HG03095 (cell line): ENCODE measurements around the gene RECK.

Experiments used
- ATAC-seq: cut with Tn5 transposase; IDR thresholded peaks from one replicate; pipeline ENCODE4 v1.9.1; 2021; ENCODE audit warnings: moderate library complexity; ENCODE audit not compliant: unreplicated experiment

The RECK gene

DNA sequence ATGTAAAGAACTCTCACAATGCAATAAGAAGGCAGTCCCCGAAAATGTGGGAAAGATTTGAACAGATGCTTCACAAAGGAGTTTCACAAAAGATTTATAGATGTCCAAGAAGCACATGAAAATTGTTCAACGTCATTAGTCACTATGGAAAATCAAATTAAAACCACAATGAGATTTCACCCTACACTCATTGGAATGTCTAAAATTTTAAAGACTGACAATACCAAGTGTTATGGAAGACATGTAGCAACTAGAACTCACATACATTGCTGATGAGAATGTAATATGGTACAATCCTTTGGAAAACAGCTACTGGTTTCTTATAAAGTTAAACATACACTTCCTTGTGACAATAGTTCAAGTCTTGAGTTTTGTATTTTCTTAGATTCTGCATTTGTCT lies 11.0 kb upstream of the RECK start:
- no peak for ATAC-seq

DNA sequence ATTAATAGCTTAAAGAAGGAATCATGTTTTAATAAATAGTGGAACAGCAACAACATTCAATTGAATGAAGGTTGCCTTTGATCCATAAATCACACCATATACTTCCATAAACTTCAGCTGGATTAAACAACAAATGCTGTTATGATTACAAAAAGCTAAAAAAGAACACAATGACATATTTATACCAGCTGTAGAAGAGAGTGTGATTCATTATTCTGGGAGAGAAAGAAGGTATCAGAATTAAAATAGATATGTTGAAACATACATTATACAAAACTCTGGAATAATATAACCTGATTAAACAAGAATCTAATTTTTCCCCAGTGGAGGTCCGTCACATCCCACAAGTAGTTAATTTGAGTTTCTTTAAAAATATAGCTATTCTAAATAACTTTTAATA lies 7.5 kb upstream of the RECK start:
- ATAC-seq = no peak

GRCh38 chr9:36029765-36030528 lies 6.8 kb upstream of the RECK start:
- ATAC-seq = no peak

DNA sequence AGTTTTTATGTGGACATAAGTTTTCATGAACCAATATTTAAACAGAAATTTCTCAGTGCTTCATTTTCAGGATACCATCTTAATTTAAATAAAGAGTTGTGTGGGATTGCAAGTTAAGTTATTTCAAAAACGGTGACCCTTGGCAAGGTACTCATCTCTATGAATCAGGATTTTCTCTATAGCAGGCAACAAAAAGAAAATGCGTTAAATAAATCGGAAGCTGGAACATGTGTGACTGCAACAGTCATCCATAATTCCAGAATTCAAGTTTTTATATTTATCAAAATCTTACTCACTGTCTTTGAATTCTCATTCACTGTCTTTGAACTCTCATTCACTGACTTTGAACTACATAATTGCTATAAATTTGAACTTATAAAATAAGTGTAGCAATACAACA lies 5.8 kb upstream of the RECK start:
- no peak for ATAC-seq

DNA sequence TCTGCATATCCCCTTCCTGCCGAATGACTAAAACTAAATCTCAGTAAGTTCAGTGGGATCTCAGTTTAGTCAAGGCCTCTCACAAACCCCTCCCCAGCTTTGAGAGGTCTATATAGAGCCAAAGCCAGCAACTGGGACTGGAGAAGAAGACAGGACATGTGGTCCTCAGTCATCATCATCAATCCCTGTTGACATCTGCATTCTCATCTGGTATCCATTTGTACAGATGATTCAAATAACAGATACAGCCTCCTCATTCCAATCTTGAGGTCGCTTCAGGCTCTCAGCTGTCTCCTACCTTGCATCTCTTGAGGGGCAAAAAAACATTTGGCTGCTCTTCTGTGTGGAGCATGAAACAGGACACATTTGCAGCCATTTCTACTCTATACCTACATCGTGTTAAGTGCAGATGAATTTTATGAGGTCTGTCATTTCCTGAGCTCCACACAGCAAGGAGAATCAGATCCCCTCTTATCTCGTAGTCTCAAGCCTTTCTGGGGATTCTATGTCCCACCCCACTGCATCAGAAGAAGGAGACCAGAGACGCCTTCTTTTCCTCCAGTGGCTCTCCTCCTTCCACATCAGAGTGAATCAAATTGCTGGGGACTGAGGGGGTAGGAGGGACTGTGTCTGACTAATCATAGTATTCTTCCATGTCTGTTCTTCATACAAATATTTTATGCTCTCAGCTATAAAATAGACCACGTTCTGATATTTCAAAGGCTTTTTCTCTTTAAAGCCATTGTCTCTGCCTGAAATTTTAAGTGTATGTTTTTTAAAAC lies 4.7 kb upstream of the RECK start:
- ATAC-seq = no peak

- ATAC-seq = no peak
These were observed 2.9 kb upstream of the RECK start for GRCh38 chr9:36033788-36034187.

- no peak for ATAC-seq
These were observed 2.5 kb upstream of the RECK start for GRCh38 chr9:36034234-36034633.

GRCh38 chr9:36035006-36035405 lies 1.7 kb upstream of the RECK start:
- no peak for ATAC-seq

- no peak for ATAC-seq
These were observed 397 bp upstream of the RECK start for GRCh38 chr9:36036253-36036779.

- peak; percentile 6 for ATAC-seq
These were observed 923 bp downstream of the RECK start for GRCh38 chr9:36037549-36038122.

- no peak for ATAC-seq
These were observed 2.4 kb downstream of the RECK start for GRCh38 chr9:36039121-36039520.

DNA sequence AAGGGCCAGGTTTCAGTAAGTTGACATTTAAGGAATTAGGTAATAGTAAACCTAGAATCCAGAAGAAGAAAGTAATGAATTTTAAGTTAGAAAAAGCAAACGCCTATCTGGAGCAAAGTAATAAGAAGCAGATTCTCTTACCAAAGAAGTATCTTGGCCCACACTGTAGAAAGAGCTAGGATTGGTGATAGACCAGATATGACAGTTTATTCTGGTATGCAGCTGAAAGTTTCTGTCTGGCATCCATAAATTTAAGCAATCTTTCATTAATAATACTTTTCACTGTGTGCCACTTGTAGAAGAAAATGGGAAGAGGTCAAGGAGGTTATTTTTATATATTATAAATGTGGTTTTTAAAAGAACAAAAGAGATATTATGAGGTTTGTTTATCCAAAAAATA lies 3.0 kb downstream of the RECK start:
- no peak for ATAC-seq

- ATAC-seq = no peak
These were observed 3.7 kb downstream of the RECK start for GRCh38 chr9:36040271-36040925.

DNA sequence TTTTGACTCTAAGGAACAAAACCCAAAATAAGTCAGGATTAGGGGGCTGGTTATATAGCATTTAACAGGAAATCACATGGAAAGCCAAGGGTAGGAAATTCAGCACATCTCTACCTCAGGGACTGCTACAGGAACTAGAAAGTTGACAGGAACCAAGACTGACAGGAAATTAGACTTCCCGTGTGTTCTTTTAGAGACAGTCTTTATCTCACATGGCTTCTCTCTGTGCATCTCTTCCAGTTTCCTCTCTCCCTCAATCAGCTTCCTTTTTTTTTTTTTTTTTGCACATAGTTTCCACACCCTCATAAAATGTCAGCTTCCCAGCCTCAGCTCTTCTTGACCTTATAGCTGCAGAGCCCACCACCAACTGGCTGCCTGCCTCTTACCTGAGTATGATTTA lies 4.8 kb downstream of the RECK start:
- ATAC-seq = no peak

DNA sequence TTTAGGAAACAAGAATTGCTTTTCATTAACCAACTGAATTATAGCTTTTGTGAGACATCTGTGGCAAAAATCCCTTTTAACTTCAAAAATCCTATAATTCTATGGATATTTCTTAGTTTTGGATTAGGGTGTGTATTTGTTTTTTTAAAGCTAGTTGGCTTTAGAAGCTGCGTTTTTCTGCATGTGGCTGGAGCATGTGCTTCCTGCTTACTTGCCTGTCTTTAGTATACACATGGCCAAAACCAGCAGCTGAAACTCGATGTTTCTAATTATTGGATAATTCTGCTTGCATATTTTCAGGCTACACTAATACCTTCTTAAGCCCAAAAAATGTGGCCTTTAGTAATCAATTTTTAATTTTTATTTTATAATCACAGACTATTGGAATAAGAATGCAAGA lies 8.9 kb downstream of the RECK start:
- no peak for ATAC-seq

DNA sequence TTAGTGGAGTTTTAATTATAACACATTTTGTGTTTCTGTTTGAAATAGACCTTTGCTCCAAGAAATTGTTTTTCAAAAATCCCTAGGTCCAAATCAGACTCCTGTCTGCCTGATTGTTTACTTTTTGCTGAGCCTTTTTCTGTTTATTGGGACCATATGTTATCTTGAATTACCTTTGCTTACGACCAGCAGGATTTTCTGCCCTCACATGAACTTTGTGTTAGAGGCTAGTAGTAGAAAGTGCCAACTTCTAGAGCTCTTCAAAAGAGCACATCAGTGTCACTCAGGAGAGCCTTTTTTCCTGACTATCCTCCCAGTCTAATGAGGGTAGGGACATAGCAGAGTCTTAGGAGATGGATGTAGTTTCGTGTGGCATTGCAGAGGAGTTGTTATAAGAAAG lies 10.2 kb downstream of the RECK start:
- ATAC-seq = no peak

- ATAC-seq = no peak
These were observed 12.7 kb downstream of the RECK start for GRCh38 chr9:36049408-36049807.

GRCh38 chr9:36050476-36050875 lies 13.8 kb downstream of the RECK start:
- ATAC-seq = no peak

DNA sequence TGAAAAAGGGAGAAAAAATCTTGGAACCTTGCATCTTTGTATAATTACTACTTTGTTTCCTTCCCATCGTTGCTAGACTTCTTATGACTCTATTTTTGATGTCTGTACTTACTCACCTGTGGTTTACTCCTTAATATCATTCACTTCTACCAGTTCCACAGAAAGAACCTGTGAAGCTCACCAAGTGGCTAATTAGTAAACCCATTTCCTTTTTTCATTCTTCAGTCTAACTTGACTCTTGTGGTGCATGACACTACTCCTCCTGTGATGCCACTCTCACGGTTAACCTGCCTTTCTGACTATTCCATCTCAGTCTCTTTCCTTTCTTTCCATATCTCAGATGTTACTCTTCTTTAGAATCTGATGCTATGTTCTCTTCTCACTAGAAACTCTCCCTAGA lies 14.6 kb downstream of the RECK start:
- ATAC-seq = no peak

DNA sequence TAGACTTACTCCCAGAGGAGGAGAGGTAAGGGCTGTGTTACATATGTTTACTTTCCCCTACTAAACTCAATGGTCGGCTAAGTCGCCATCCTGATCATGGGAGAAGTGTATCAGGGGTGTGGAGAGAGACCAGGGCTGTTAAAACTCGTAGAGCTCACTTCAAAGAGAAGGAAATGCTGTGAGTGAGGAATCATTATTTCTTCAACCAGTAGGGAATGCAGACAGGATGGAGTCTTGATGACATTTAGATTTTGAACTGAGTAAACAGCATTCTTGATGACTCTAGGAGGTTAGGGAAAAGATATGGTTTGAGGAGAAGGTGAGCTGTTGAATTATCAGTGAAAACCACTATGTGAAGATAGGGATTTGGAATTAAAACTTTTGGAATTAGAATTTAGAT lies 17.3 kb downstream of the RECK start:
- ATAC-seq = no peak

GRCh38 chr9:36056896-36057295 lies 20.2 kb downstream of the RECK start:
- ATAC-seq = no peak
